Measurements from ENCODE around the gene RAB34. TPM values are rescaled to one million over a fixed set of nuclear protein-coding genes. Genes with fewer than 3 reads are reported as not detected.

The RAB34 gene
- total and polyA plus RNA-seq, 7 donors = 16.6 to 205 (median 146) TPM

DNA sequence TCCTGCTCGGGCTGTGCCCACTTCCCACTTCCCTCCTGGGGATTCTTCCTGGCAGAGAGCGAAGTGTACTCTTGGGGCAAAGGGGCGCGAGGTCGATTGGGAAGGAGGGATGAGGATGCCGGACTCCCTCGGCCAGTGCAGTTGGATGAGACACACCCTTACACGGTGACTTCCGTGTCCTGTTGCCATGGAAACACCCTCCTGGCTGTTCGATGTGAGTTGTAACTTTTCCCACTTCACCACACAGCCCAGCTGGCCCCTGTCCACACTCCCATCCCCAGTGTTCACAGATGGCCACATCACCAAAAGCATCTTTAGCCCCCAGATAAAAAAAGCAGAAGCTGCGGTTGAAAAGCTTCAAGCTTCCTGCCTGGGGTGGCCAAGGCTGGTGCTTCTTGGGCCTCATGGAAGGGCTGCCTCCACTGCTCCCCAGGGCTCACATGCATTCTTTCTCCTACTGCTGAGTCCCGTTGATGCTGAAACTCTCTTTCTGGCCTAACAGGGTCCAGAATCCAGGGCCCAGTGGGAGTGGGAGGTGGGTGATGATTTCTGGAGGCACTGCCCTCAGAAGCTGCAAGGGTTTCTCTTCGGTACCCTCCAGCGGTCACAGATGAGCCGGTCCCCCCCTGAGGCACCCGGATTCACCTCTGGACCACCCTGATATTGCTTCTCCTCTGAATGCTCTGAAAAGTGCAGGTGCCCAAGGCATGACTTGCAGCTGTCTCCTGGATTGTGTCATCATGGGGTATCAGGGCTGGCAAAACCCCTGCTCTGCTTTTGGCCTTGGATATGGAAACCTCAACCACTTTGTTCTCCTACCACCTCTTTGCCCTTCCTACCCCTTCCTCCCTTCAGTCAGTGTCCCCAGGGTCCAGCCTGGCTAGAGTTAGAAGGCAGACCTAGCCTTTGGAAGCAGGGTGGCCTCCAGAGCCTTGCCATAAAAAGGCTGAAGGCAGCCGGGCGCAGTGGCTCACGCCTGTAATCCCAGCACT, 24.0 kb upstream of the RAB34 start:
- Histone ChIP-seq H3K4me3 (no peak overlapping the region), H3K4me1 (peaks cover 0 to 40% (median 36%) of the 10 kb centered on the region in 4 donors)

DNA sequence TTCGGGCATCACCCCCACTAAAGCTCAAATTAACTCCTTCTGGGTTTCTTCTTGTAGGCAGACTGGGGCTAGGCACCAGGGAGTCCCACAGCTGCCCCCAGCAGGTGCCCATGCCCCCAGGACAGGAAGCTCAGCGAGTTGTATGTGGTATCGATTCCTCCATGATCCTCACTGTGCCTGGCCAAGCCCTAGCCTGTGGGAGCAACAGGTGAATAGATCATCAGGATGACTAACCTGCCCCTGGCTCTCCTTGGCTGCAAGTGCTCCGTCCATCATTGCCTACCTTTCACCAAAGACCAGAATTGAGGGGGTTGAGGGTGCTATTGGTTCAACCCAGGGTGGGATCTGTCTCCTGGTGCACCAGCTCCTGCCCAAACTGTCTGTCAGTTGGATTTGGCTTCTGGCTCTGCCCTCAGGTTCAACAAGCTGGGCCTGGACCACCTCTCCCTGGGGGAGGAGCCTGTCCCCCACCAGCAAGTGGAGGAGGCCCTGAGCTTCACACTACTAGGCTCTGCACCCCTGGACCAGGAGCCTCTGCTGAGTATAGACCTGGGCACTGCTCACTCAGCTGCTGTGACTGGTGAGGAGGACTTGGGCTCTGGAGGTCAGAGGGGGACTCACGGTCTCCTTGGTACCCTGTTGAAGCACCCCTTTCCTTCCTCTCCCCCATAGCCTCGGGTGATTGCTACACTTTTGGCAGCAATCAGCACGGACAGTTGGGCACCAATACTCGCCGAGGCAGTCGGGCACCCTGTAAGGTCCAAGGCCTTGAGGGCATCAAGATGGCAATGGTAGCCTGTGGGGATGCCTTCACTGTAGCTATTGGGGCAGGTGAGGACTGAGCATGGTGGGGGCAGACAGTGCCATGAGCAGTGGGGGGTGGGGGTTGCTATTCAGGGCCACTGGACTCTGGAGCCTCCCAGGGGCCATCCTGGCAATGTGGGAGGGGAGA, 23.0 kb upstream of the RAB34 start:
- DNase-seq = no peak
- TF ChIP-seq POLR2A (IDR thresholded peaks at IDR 0.05) = no peak
- TF ChIP-seq, protein P1, sequence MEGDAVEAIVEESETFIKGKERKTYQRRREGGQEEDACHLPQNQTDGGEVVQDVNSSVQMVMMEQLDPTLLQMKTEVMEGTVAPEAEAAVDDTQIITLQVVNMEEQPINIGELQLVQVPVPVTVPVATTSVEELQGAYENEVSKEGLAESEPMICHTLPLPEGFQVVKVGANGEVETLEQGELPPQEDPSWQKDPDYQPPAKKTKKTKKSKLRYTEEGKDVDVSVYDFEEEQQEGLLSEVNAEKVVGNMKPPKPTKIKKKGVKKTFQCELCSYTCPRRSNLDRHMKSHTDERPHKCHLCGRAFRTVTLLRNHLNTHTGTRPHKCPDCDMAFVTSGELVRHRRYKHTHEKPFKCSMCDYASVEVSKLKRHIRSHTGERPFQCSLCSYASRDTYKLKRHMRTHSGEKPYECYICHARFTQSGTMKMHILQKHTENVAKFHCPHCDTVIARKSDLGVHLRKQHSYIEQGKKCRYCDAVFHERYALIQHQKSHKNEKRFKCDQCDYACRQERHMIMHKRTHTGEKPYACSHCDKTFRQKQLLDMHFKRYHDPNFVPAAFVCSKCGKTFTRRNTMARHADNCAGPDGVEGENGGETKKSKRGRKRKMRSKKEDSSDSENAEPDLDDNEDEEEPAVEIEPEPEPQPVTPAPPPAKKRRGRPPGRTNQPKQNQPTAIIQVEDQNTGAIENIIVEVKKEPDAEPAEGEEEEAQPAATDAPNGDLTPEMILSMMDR (IDR thresholded peaks at IDR 0.05) = no peak
- TF ChIP-seq POLR2AphosphoS5 (IDR thresholded peaks at IDR 0.05) = no peak
- no peak for TF ChIP-seq EP300 (IDR thresholded peaks at IDR 0.05)

More for the DNA sequence above, 24.0 kb upstream of the RAB34 start:
- intact Hi-C loops (cut with DNase I) = no loop called here
- 54 to 58% methylated on average over 19 of the region's 19 CpGs for WGBS, 2 donors
- Histone ChIP-seq H3K27ac (no peak overlapping the region), H3K36me3 (no peaks in the 10 kb centered on the region), H3K27me3 (no peaks in the 10 kb centered on the region), H3K9me3 (no peaks in the 10 kb centered on the region)
- no peak for DNase-seq
- no peak for TF ChIP-seq POLR2AphosphoS5 (IDR thresholded peaks at IDR 0.05)

DNA sequence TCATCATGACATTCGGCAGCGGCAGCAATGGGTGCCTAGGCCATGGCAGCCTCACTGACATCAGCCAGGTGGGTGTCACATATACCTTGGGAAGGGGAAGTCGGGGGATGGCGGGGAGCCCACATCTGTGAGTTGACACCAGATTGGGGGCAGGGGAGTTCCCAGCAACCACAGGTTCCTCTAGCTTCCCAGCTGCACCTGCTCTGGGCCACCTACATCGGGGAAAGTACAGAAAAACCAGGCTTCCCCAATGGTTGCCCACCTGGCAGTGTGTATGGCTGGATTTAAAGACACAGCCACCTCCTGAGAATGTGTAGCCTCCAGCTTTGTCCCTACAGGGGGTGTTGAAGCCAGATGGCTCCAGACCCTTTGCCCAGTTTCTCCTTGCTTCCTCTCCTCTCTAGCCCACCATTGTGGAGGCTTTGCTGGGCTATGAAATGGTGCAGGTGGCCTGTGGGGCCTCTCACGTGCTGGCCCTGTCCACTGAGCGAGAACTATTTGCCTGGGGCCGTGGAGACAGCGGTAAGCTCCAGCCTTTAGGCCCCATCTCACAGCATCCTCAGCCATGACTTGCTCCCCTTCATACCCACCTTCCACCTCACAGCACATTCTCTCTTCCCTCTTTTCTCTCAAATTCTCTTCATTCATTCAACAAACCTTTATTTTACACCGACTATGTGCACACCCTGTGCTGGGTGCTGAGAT, 21.2 kb upstream of the RAB34 start:
- TF ChIP-seq POLR2AphosphoS5 (IDR thresholded peaks at IDR 0.05) = no peak
- no peak for TF ChIP-seq POLR2A (IDR thresholded peaks at IDR 0.05)
- TF ChIP-seq EP300 (IDR thresholded peaks at IDR 0.05) = no peak
- TF ChIP-seq, protein P1 (IDR thresholded peaks at IDR 0.05) = no peak
- Histone ChIP-seq H3K9me3 (no peaks in the 10 kb centered on the region), H3K36me3 (no peaks in the 10 kb centered on the region), H3K27ac (no peak overlapping the region), H3K27me3 (no peaks in the 10 kb centered on the region), H3K4me3 (no peak overlapping the region), H3K4me1 (peaks cover 0 to 12% (median 9%) of the 10 kb centered on the region in 4 donors)
- intact Hi-C loops (cut with DNase I) = no loop called here
- WGBS, 2 donors = 69 to 91% methylated on average over 10 of the region's 10 CpGs
- no peak for DNase-seq

More for the DNA sequence above, 23.0 kb upstream of the RAB34 start:
- Histone ChIP-seq H3K27ac (no peak overlapping the region), H3K9me3 (no peaks in the 10 kb centered on the region), H3K4me3 (no peak overlapping the region), H3K36me3 (no peaks in the 10 kb centered on the region), H3K4me1 (peaks cover 0 to 30% (median 27%) of the 10 kb centered on the region in 4 donors), H3K27me3 (no peaks in the 10 kb centered on the region)
- intact Hi-C loops (cut with DNase I) = no loop called here
- 80 to 85% methylated on average over 10 of the region's 10 CpGs for WGBS, 2 donors

DNA sequence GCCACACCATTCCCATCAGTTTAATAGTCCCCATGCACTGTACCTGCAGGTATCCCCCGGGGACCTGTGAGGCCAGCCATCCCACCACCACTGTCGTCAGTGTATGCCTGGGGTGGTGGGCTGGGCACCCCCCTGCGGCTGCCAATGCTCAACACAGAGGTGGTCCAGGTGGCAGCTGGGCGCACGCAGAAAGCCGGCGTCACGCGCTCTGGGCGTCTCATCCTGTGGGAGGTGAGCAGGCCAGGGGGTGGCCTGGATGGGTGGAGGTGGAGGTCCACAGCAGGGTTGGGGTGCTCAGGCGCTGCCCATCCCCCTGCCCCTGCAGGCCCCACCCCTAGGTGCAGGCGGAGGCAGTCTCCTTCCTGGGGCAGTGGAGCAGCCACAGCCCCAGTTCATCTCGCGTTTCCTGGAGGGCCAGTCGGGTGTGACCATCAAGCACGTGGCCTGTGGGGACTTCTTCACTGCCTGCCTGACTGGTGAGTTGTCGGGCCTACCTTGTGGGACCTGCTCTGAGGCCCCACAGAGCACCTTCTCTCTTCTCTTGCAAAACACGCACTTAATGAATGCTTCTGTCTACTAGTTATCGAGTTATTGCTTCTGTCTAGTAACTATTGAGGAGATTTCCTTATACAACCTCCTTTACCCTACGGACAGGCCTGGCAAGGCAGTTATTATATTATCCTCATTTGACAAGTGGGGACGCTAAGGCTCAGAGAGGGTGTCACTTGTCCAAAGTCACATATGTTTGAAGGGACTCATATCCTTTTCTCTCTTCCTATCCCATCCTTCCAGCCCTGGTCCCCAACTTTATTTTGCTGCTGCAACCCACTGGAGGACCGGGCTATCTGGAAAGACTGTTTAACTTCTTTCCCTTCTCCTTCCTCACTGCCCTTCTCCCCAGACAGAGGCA, 20.4 kb upstream of the RAB34 start:
- Histone ChIP-seq H3K9me3 (no peaks in the 10 kb centered on the region), H3K4me3 (no peak overlapping the region), H3K27me3 (no peaks in the 10 kb centered on the region), H3K27ac (no peak overlapping the region), H3K36me3 (no peaks in the 10 kb centered on the region), H3K4me1 (peaks cover 0 to 5% (median 4%) of the 10 kb centered on the region in 4 donors)
- no peak for TF ChIP-seq POLR2A (IDR thresholded peaks at IDR 0.05)
- TF ChIP-seq, protein P1 (IDR thresholded peaks at IDR 0.05) = no peak
- TF ChIP-seq POLR2AphosphoS5 (IDR thresholded peaks at IDR 0.05) = no peak
- no peak for TF ChIP-seq EP300 (IDR thresholded peaks at IDR 0.05)
- 72 to 73% methylated on average over 22 of the region's 22 CpGs for WGBS, 2 donors
- no peak for DNase-seq
- intact Hi-C loops (cut with DNase I) = no loop called here

All from sigmoid colon (tissue), 7 donors.